DMS153 treated with DMSO at 0.1 percent for 48 hours (cell line): ENCODE measurements around the gene TUFM.
"Not testable (repeated sequence)": the region's sequence is repeated elsewhere in the genome, so short reads cannot be mapped to it uniquely, and the experiment has no call there.

Experiments used
- DNase-seq: peaks from one replicate; lab custom pipeline; 2025; ENCODE audit not compliant: unreplicated experiment; lab: John Stamatoyannopoulos, UW

The TUFM gene

DNA sequence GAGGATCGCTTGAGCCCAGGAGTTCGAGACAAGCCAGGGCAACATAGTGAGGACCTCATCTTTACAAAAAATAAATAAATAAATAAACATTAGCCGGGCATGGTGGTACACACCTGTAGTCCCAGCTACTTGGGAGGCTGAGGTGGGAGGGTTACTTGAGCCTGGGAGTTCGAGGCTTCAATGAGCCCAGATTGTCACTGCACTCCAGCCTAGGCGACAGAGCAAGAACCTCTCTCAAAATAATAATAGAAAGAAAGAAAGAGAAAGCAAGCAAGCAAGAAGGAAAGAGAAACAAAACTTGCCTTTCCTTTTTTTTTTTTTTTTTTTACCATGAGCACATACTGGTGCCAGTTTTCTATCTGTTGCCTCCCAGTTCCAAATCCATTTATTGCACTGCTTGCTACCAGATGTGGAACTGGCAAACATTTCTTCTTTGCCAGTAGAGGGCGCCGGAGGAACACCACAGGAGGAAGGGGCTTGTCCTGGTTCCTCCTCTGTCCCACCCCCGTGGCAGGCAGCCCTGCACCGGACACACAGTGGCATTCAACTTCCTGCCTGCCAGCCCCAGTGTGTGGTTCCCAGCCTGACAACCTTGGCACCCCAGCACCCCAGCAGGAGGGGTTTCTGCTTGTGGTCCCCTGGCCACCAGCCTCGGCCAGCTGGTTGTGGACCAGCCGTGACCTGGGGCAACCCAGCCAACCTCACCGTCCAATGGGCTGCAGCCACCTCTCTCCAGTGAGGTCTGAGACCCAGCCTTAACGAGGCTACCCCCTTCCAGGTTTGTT lies 43.7 kb downstream of the TUFM start:
- DNase-seq, result not testable (repeated sequence)
